Lung (tissue), 12 donors: Measurements from ENCODE around the gene LECT2. TPM values are rescaled to one million over a fixed set of nuclear protein-coding genes. Genes with fewer than 3 reads are reported as not detected.

ENCODE experiments used
- ATAC-seq: fragments of 200-7000 bp; cut with Tn5 transposase; one replicate; pipeline ENCODE4 v1.9.1; 2020; ENCODE audit warnings: moderate number of reproducible peaks; ENCODE audit not compliant: insufficient read depth, low FRiP score
- DNase-seq, 3 donors: peaks; one replicate each; pipeline ENCODE4 v3.0.0-alpha.2; 2013 to 2017
- H3K27ac ChIP-seq, 2 donors: one replicate each; pipeline ENCODE4 v1.5.1; 2013; ENCODE audit warnings: mild to moderate bottlenecking in 2 of 2, moderate library complexity in 2 of 2, control low read depth in 1 of 2, inconsistent platforms in 1 of 2, low read depth in 1 of 2, low read length in 1 of 2
- H3K27me3 ChIP-seq, 3 donors: one replicate each; pipeline ENCODE4 v1.5.1; 2013; ENCODE audit warnings: low read length in 2 of 3; ENCODE audit not compliant: control insufficient read depth in 3 of 3, insufficient read depth in 3 of 3
- H3K36me3 ChIP-seq, 4 donors: one replicate each; pipeline ENCODE4 v1.5.1; 2013; ENCODE audit warnings: low read length in 4 of 4, mild to moderate bottlenecking in 1 of 4, moderate library complexity in 1 of 4; ENCODE audit not compliant: control insufficient read depth in 4 of 4, insufficient read depth in 4 of 4
- H3K4me1 ChIP-seq, 5 donors: one replicate each; pipeline ENCODE4 v1.5.1; 2013; ENCODE audit warnings: low read length in 5 of 5, mild to moderate bottlenecking in 2 of 5, moderate library complexity in 1 of 5; ENCODE audit not compliant: control insufficient read depth in 5 of 5, insufficient read depth in 5 of 5
- H3K4me3 ChIP-seq: one replicate; pipeline ENCODE4 v1.5.1; 2013; ENCODE audit warnings: mild to moderate bottlenecking, control low read depth, moderate library complexity
- H3K9ac ChIP-seq, 2 donors: one replicate each; pipeline ENCODE4 v1.5.1; 2013; ENCODE audit warnings: low read length in 2 of 2, control low read depth in 1 of 2; ENCODE audit not compliant: insufficient read depth in 1 of 2
- H3K9me3 ChIP-seq, 4 donors: one replicate each; pipeline ENCODE4 v1.5.1; 2013; ENCODE audit warnings: low read length in 3 of 4, mild to moderate bottlenecking in 1 of 4, moderate library complexity in 1 of 4; ENCODE audit not compliant: control insufficient read depth in 4 of 4, insufficient read depth in 3 of 4
- WGBS, 2 donors: extraction: QIAGEN DNeasy Blood & Tissue Kit; methylation state at CpG; one replicate each; pipeline ENCODE4 v1.1.7; 2013; 5-methylcytosine and 5-hydroxymethylcytosine counted together
- polyA plus RNA-seq, 2 donors: library from polyadenylated mRNA; stranded (reverse); fragments of 200-250 nt; gene quantifications; one replicate each; pipeline ENCODE4 v1.2.1, GENCODE V29; 2013
- total RNA-seq, 2 donors: library from RNA; depleted of rRNA in 1 of 2; stranded (reverse); fragments of >200 nt in 1 of 2; gene quantifications; one replicate each; pipeline ENCODE4 v1.2.1, GENCODE V29; 2014 to 2021
- TF ChIP-seq, protein P1 (sequence below): IDR thresholded peaks from 2 replicates; pipeline ENCODE4 v1.5.1; 2012; ENCODE audit warnings: mild to moderate bottlenecking; ENCODE audit errors: control extremely low read depth, extremely low read depth
- donor health status: control.
- donor health status: control.
- donor health status: Bipolar disorder and iron deficiency.
- donor health status: healthy.
- donor health status: DM: yes; HTN: yes; CAD: no.

Gene LECT2
- total and polyA plus RNA-seq, 4 donors, result not detected

GRCh38 chr5:135990528-135991255, 35.9 kb upstream of the LECT2 start:
- ATAC-seq, result no peak
- no peak for DNase-seq
- H3K27ac ChIP-seq, result no peak overlapping the region
- TF ChIP-seq, protein P1, sequence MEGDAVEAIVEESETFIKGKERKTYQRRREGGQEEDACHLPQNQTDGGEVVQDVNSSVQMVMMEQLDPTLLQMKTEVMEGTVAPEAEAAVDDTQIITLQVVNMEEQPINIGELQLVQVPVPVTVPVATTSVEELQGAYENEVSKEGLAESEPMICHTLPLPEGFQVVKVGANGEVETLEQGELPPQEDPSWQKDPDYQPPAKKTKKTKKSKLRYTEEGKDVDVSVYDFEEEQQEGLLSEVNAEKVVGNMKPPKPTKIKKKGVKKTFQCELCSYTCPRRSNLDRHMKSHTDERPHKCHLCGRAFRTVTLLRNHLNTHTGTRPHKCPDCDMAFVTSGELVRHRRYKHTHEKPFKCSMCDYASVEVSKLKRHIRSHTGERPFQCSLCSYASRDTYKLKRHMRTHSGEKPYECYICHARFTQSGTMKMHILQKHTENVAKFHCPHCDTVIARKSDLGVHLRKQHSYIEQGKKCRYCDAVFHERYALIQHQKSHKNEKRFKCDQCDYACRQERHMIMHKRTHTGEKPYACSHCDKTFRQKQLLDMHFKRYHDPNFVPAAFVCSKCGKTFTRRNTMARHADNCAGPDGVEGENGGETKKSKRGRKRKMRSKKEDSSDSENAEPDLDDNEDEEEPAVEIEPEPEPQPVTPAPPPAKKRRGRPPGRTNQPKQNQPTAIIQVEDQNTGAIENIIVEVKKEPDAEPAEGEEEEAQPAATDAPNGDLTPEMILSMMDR, result no peak
- peaks cover 0 to 16% (median 0%) of the 10 kb centered on the region in 5 donors for H3K4me1 ChIP-seq
- no peaks in the 10 kb centered on the region for H3K9me3 ChIP-seq
- WGBS, 2 donors, result 75 to 85% methylated on average over 21 of the region's 21 CpGs
- no peak overlapping the region for H3K9ac ChIP-seq
- no peak overlapping the region for H3K4me3 ChIP-seq
- no peaks in the 10 kb centered on the region for H3K27me3 ChIP-seq
- H3K36me3 ChIP-seq, result no peaks in the 10 kb centered on the region

GRCh38 chr5:135989686-135990085, 34.9 kb upstream of the LECT2 start:
- DNase-seq (no peak), ATAC-seq (no peak)
- H3K27me3 ChIP-seq, result no peaks in the 10 kb centered on the region
- H3K9ac ChIP-seq, result no peak overlapping the region
- TF ChIP-seq, protein P1, result no peak
- H3K4me1 ChIP-seq, result peaks cover 0 to 16% (median 0%) of the 10 kb centered on the region in 5 donors
- H3K27ac ChIP-seq, result no peak overlapping the region
- H3K36me3 ChIP-seq, result no peaks in the 10 kb centered on the region
- WGBS, 2 donors, result 81 to 87% methylated on average over 7 of the region's 7 CpGs
- H3K4me3 ChIP-seq, result no peak overlapping the region
- no peaks in the 10 kb centered on the region for H3K9me3 ChIP-seq

DNA sequence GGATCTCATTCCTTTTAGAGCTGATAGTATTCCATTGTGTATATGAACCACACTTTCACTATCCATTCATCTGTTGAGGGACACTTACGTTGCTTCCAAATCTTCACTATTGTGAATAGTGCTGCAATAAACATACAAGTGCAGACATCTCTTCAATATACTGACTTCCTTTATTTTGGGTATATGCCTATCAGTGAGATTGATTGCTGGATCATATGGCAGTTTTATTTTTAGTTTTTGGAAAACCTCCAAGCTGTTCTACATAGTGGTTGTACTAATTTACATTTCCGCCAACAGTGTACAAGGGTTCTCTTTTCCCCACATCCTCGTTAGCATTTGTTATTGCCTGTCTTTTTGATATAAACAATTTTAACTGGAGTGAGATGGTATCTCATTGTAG, 33.8 kb upstream of the LECT2 start:
- no peak overlapping the region for H3K4me3 ChIP-seq
- H3K9ac ChIP-seq, result no peak overlapping the region
- H3K27ac ChIP-seq, result no peak overlapping the region
- no peaks in the 10 kb centered on the region for H3K27me3 ChIP-seq
- TF ChIP-seq, protein P1, result no peak
- WGBS, 2 donors, result 68 to 69% methylated on average over 3 of the region's 3 CpGs
- no peaks in the 10 kb centered on the region for H3K36me3 ChIP-seq
- ATAC-seq, result no peak
- no peaks in the 10 kb centered on the region for H3K9me3 ChIP-seq
- peak in 1 of 3 donors; percentile 48 for DNase-seq
- peaks cover 0 to 5% (median 0%) of the 10 kb centered on the region in 5 donors for H3K4me1 ChIP-seq

GRCh38 chr5:135986891-135987401, 32.2 kb upstream of the LECT2 start:
- DNase-seq (no peak), ATAC-seq (no peak)
- WGBS, 2 donors, result 72 to 74% methylated on average over 3 of the region's 3 CpGs

More at GRCh38 chr5:135986891-135987401, 32.2 kb upstream of the LECT2 start:
- no peaks in the 10 kb centered on the region for H3K36me3 ChIP-seq
- TF ChIP-seq, protein P1, result no peak
- H3K27ac ChIP-seq, result no peak overlapping the region
- peaks cover 0 to 4% (median 0%) of the 10 kb centered on the region in 5 donors for H3K4me1 ChIP-seq
- no peak overlapping the region for H3K4me3 ChIP-seq
- H3K9ac ChIP-seq, result no peak overlapping the region
- no peaks in the 10 kb centered on the region for H3K27me3 ChIP-seq
- H3K9me3 ChIP-seq, result no peaks in the 10 kb centered on the region
